A673 (cell line): ENCODE data around the gene SLC22A17.

Experiments used
- EZH2 ChIP-seq: fragments of 200-600 bp; sonication (generic); IDR thresholded peaks from 2 replicates; pipeline ENCODE4 v1.6.1; 2017; ENCODE audit warnings: borderline replicate concordance, low read depth, mild to moderate bottlenecking, mixed read lengths, antibody characterized with exemption, low read length; ENCODE audit not compliant: poor library complexity, severe bottlenecking
- TF ChIP-seq, protein P1 (sequence below): fragments of 300-800, 200-600 bp; sonication (generic); conservative IDR thresholded peaks from 2 replicates; pipeline ENCODE4 v1.5.1; 2017; ENCODE audit warnings: low read depth, mild to moderate bottlenecking, antibody characterized with exemption, low read length, moderate library complexity, mixed read lengths

DNA sequence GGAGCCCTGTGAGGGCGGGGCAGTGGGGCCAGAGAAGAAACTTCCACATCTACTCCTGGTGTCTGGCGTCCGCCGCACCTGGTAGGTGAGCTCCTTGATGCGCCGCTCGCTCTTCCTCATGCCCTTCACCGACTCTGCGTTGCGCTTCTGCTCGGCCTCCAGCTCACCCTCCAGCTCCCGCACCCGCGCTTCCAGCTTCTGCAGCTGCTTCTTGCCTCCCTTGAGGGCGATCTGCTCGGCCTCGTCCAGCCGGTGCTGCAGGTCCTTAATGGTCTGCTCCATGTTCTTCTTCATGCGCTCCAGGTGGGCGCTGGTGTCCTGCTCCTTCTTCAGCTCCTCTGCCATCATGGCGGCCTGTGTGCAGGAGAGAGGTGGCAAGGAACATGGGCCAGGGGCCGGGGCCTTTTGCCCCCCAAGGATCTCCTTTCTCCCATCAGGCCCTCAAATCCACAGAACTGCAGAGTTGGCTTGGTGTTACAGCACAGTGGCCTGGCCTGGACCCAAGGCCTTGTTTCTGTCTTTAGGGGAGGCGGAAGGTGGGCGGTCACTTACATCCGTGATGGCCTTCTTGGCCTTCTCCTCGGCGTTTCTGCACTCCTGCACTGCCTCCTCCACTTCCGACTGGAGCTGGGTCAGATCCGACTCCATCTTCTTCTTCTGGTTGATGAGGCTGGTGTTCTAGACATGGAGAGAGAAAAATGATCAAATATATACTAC lies 31.8 kb upstream of the SLC22A17 start:
- TF ChIP-seq, protein P1, sequence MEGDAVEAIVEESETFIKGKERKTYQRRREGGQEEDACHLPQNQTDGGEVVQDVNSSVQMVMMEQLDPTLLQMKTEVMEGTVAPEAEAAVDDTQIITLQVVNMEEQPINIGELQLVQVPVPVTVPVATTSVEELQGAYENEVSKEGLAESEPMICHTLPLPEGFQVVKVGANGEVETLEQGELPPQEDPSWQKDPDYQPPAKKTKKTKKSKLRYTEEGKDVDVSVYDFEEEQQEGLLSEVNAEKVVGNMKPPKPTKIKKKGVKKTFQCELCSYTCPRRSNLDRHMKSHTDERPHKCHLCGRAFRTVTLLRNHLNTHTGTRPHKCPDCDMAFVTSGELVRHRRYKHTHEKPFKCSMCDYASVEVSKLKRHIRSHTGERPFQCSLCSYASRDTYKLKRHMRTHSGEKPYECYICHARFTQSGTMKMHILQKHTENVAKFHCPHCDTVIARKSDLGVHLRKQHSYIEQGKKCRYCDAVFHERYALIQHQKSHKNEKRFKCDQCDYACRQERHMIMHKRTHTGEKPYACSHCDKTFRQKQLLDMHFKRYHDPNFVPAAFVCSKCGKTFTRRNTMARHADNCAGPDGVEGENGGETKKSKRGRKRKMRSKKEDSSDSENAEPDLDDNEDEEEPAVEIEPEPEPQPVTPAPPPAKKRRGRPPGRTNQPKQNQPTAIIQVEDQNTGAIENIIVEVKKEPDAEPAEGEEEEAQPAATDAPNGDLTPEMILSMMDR: no peak
- TF ChIP-seq EZH2: no peak
